Measurements from ENCODE around the gene SLC2A3. TPM values are rescaled to one million over a fixed set of nuclear protein-coding genes. Genes with fewer than 3 reads are reported as not detected.
A peak's percentile ranks its signal among the peaks of the same experiment; 100 is the strongest.

SLC2A3 gene
- total and polyA plus RNA-seq, 2 of the 13 experiments (the other 11 are each of a cell fraction or from before 2014, with no cell fraction given) = 39.3 to 580 TPM

- TF ChIP-seq AHDC1 (CRISPR knock-in tag; IDR thresholded peaks at IDR 0.05; ENCODE audit: borderline replicate concordance) (0 out of 2 replicates have a peak, but pooled peaks have one; percentile 47), FOXJ3 (CRISPR knock-in tag; IDR thresholded peaks at IDR 0.05; ENCODE audit: borderline replicate concordance) (peak; percentile 42; the same call in 1 of the 2 replicates), ZNF331 (CRISPR knock-in tag; IDR thresholded peaks at IDR 0.05) (peak; percentile 34; the same call in 1 of the 2 replicates), NR2F1 (CRISPR knock-in tag; IDR thresholded peaks at IDR 0.05) (peak in 1 of 2 experiments; percentile 78; a peak in 2 of 4 replicates), FOSL2 (CRISPR knock-in tag; IDR thresholded peaks at IDR 0.05) (peak; percentile 58), NCOA2 (CRISPR knock-in tag; IDR thresholded peaks at IDR 0.05) (peak; percentile 88), NR2F6 (IDR thresholded peaks at IDR 0.05) (peak; percentile 80), NR2F6 (CRISPR knock-in tag; IDR thresholded peaks at IDR 0.05) (peak; percentile 79), HNF4A (CRISPR knock-in tag; IDR thresholded peaks at IDR 0.05) (peak; percentile 27; the same call in 1 of the 2 replicates), ZBTB10 (CRISPR knock-in tag; IDR thresholded peaks at IDR 0.05; ENCODE audit: borderline replicate concordance) (peak; percentile 93; the same call in 1 of the 2 replicates), PATZ1 (CRISPR knock-in tag; IDR thresholded peaks at IDR 0.05) (peak; percentile 93), KAT8 (CRISPR knock-in tag; IDR thresholded peaks at IDR 0.05) (peak; percentile 32; the same call in 1 of the 2 replicates), ELF3 (CRISPR knock-in tag; IDR thresholded peaks at IDR 0.05) (0 out of 2 replicates have a peak, but pooled peaks have one; percentile 20), THRA (CRISPR knock-in tag; IDR thresholded peaks at IDR 0.05; ENCODE audit: borderline replicate concordance) (peak; percentile 72; the same call in 1 of the 2 replicates), BCL6 (CRISPR knock-in tag; IDR thresholded peaks at IDR 0.05) (peak; percentile 82), NAIF1 (CRISPR knock-in tag; IDR thresholded peaks at IDR 0.05; ENCODE audit: borderline replicate concordance) (peak; percentile 61; the same call in 1 of the 2 replicates), EP300 (IDR thresholded peaks at IDR 0.05; ENCODE audit: low read depth in 2 of 2, low read length in 2 of 2) (peak in 1 of 2 experiments; percentile 81; a peak in 2 of 4 replicates), EP300 (CRISPR knock-in tag; IDR thresholded peaks at IDR 0.05; ENCODE audit: borderline replicate concordance) (peak; percentile 81)
Observed at GRCh38 chr12:7905600-7906125, 30.3 kb downstream of the SLC2A3 start (continued).
